Endothelial cell of umbilical vein (primary cell): Measurements from ENCODE around the gene DNAJC18. TPM values are rescaled to one million over a fixed set of nuclear protein-coding genes. Genes with fewer than 3 reads are reported as not detected.

Experiments
- BruUV-seq: library from RNA; stranded (reverse); fragments of 400-500 nt; replicated peaks from 2 replicates; lab custom pipeline; 2021; lab: Mats Ljungman, UMichigan
- CTCF ChIA-PET: fragments of 300-600, 350-600 bp; sonication (Branson Sonifier 250); formaldehyde crosslinking; loops from one replicate; lab custom pipeline; 2021; ENCODE audit warnings: antibody characterized with exemption, inconsistent platforms; lab: Charles Lee
- POLR2A ChIA-PET: fragments of 300-600, 350-600 bp; sonication (Branson Sonifier 250); formaldehyde crosslinking; loops from one replicate; lab custom pipeline; 2021; ENCODE audit warnings: antibody characterized with exemption, inconsistent platforms; lab: Charles Lee
- DNase-seq: peaks from one replicate; pipeline ENCODE4 v3.0.0-alpha.2; 2011; ENCODE audit warnings: low read depth, low spot score
- FAIRE-seq: peaks from 2 replicates; lab custom pipeline; 2011; peaks lifted over from hg19 to GRCh38; lab: Jason Lieb, UNC
- H2AFZ ChIP-seq: 2 replicates; pipeline ENCODE4 v1.6.0; 2012; ENCODE audit warnings: low read depth, low read length, control low read depth, inconsistent platforms
- H3K27ac ChIP-seq: 2 replicates; pipeline ENCODE4 v1.5.1; 2011; ENCODE audit warnings: low read depth, mild to moderate bottlenecking, control low read depth, low read length, moderate library complexity; ENCODE audit not compliant: insufficient read depth
- H3K27me3 ChIP-seq, 2 experiments: 2 replicates each; pipeline versions ENCODE4 v1.6.0 to v1.6.1; 2011; ENCODE audit warnings: low read length in 2 of 2, mixed read lengths in 1 of 2; ENCODE audit not compliant: control insufficient read depth in 2 of 2, insufficient read depth in 2 of 2
- H3K36me3 ChIP-seq, 2 experiments: 2 replicates in 1 of 2; 3 replicates in 1 of 2; pipeline ENCODE4 v1.5.1; 2011; ENCODE audit warnings: low read length in 2 of 2, mild to moderate bottlenecking in 1 of 2, moderate library complexity in 1 of 2; ENCODE audit not compliant: control insufficient read depth in 2 of 2, insufficient read depth in 2 of 2; ENCODE audit errors: extremely low read depth in 1 of 2
- H3K4me1 ChIP-seq: 3 replicates; pipeline ENCODE4 v1.5.1; 2011; ENCODE audit warnings: mild to moderate bottlenecking, low read length; ENCODE audit not compliant: control insufficient read depth, insufficient read depth; ENCODE audit errors: extremely low read depth
- H3K4me2 ChIP-seq: 2 replicates; pipeline ENCODE4 v1.6.1; 2011; ENCODE audit warnings: low read length, control low read depth, mixed read lengths; ENCODE audit not compliant: insufficient read depth
- H3K4me3 ChIP-seq, 3 experiments: fragments of 200-600 bp in 1 of 3; sonication (generic), shearing (Covaris generic) in 1 of 3; replicated peaks in 1 of 3; 2 replicates each; pipeline ENCODE4 v1.5.1; 2011 to 2016; ENCODE audit warnings: control low read depth in 3 of 3, low read length in 3 of 3, mild to moderate bottlenecking in 2 of 3, inconsistent platforms in 1 of 3, low read depth in 1 of 3, moderate library complexity in 1 of 3; ENCODE audit not compliant: insufficient read depth in 1 of 3
- H3K79me2 ChIP-seq: 2 replicates; pipeline ENCODE4 v1.6.0; 2012; ENCODE audit warnings: low read length, inconsistent platforms; ENCODE audit not compliant: control insufficient read depth, insufficient read depth
- H3K9ac ChIP-seq: replicated peaks from 2 replicates; pipeline ENCODE3; 2011; ENCODE audit warnings: low read length, control low read depth; ENCODE audit not compliant: insufficient read depth; ENCODE audit errors: extremely low read depth
- H3K9me1 ChIP-seq: replicated peaks from 3 replicates; pipeline ENCODE4 v1.6.0; 2011; ENCODE audit warnings: mild to moderate bottlenecking, low read length; ENCODE audit not compliant: control insufficient read depth, insufficient read depth; ENCODE audit errors: extremely low read depth
- H3K9me3 ChIP-seq: replicated peaks from 2 replicates; pipeline ENCODE4 v1.5.1; 2012; ENCODE audit warnings: low read length, inconsistent platforms; ENCODE audit not compliant: control insufficient read depth, insufficient read depth
- H4K20me1 ChIP-seq: replicated peaks from 2 replicates; pipeline ENCODE3; 2011; ENCODE audit warnings: mild to moderate bottlenecking, low read length; ENCODE audit not compliant: control insufficient read depth, insufficient read depth; ENCODE audit errors: extremely low read depth
- CTCF ChIP-seq, 2 donors: IDR thresholded peaks; 1 replicate in 1 of 2; 2 replicates in 1 of 2; pipeline ENCODE4 v1.5.1; 2011; ENCODE audit warnings: low read length in 2 of 2, mild to moderate bottlenecking in 2 of 2, moderate library complexity in 2 of 2, control low read depth in 1 of 2, inconsistent platforms in 1 of 2, low read depth in 1 of 2; ENCODE audit not compliant: insufficient read depth in 1 of 2; ENCODE audit errors: extremely low read depth in 1 of 2
- EZH2 ChIP-seq: IDR thresholded peaks from 2 replicates; pipeline ENCODE4 v1.6.1; 2012; ENCODE audit warnings: borderline replicate concordance, low read depth, mild to moderate bottlenecking, moderate library complexity, low read length, inconsistent platforms; ENCODE audit not compliant: severe bottlenecking
- FOS ChIP-seq: IDR thresholded peaks from 2 replicates; pipeline ENCODE4 v1.6.1; 2011; ENCODE audit warnings: mild to moderate bottlenecking, low read length, moderate library complexity, borderline replicate concordance; ENCODE audit not compliant: insufficient read depth
- GATA2 ChIP-seq: IDR thresholded peaks from 2 replicates; pipeline ENCODE4 v1.7.0; 2011; ENCODE audit warnings: low read depth, mild to moderate bottlenecking, moderate library complexity, mixed read lengths, low read length; ENCODE audit not compliant: insufficient read length, insufficient read depth
- JUN ChIP-seq: IDR thresholded peaks from 2 replicates; pipeline ENCODE4 v1.6.1; 2011; ENCODE audit warnings: borderline replicate concordance, low read depth; ENCODE audit not compliant: insufficient read length, insufficient read depth
- MAX ChIP-seq: IDR thresholded peaks from 2 replicates; pipeline ENCODE4 v1.6.1; 2011; ENCODE audit not compliant: insufficient read depth, insufficient read length
- MYC ChIP-seq: IDR thresholded peaks from one replicate; pipeline ENCODE4 v1.6.1; 2011; ENCODE audit warnings: mild to moderate bottlenecking, low read depth, low read length
- POLR2A ChIP-seq: IDR thresholded peaks from 2 replicates; pipeline ENCODE4 v1.6.1; 2012; ENCODE audit warnings: low read depth, mild to moderate bottlenecking, control low read depth, low read length
- POLR2AphosphoS5 ChIP-seq: IDR thresholded peaks from 2 replicates; pipeline ENCODE4 v1.6.1; 2012; ENCODE audit warnings: low read depth, mild to moderate bottlenecking, control low read depth, low read length, moderate library complexity; ENCODE audit not compliant: insufficient read depth
- dilution Hi-C: fragments of 300-500 bp; cut with MboI; formaldehyde crosslinking; loops from one replicate; pipeline ENCODE4 v1.15.0; 2019; ENCODE audit warnings: low sequenced_read_pairs; ENCODE audit not compliant: extremely low pct_ligation_motif_present
- intact Hi-C: fragments of 100-400 bp; cut with micrococcal nuclease; formaldehyde crosslinking; loops from one replicate; pipeline ENCODE4 v1.10.0; 2022
- polyA plus RNA-seq, 4 experiments: library from polyadenylated mRNA; depleted of rRNA in 3 of 4; stranded (reverse) in 3 of 4; unstranded in 1 of 4; fragments of >200 nt; gene quantifications; 2 replicates each; pipeline versions ENCODE4 v1.2.1 to v1.2.3, GENCODE V29; 2011 to 2012; ENCODE audit warnings: missing spikeins in 1 of 4
- total RNA-seq: library from RNA; stranded (reverse); gene quantifications from 2 replicates; pipeline ENCODE4 v1.2.3, GENCODE V29; 2021

Gene DNAJC18
- total and polyA plus RNA-seq, 2 donors (not counting 3 experiments of a cell fraction or from before 2014, with no cell fraction given), result 23.2 to 52.6 TPM

GRCh38 chr5:139407517-139407916 is 31.8 kb downstream of the DNAJC18 start:
- CTCF ChIA-PET, result interaction anchor here (1.6 kb wide), 1 partner anchor 11 kb away, joined by 3 read pairs; no protein-coding TSS in a partner anchor
- BruUV-seq, result no TSS peak
- intact Hi-C loops, result loop anchor here (10.0 kb wide), 1 partner anchor 213 kb away; the partner anchor contains the start of gene SIL1

More at GRCh38 chr5:139407517-139407916, 31.8 kb downstream of the DNAJC18 start:
- no peak for FAIRE-seq
- DNase-seq, result no peak
- H3K4me1 ChIP-seq, result peaks cover 14% of the 10 kb centered on the region
- H2AFZ ChIP-seq, result no peak overlapping the region
- H3K27me3 ChIP-seq, result no peaks in the 10 kb centered on the region
- POLR2A ChIA-PET, result no interaction called here
- H3K36me3 ChIP-seq, result no peaks in the 10 kb centered on the region
- H3K4me2 ChIP-seq, result no peak overlapping the region
- no peak overlapping the region for H3K4me3 ChIP-seq
- no peaks in the 10 kb centered on the region for H3K9me3 ChIP-seq
- no peaks in the 10 kb centered on the region for H4K20me1 ChIP-seq
- H3K9me1 ChIP-seq, result no peaks in the 10 kb centered on the region
- dilution Hi-C loops, result no loop called here
- no peak for TF ChIP-seq POLR2AphosphoS5
- TF ChIP-seq JUN, result no peak
- no peak for TF ChIP-seq CTCF (IDR thresholded peaks at IDR 0.05; ENCODE audit: extremely low read depth in 1 of 2, insufficient read depth in 1 of 2, low read depth in 1 of 2, low read length in 2 of 2)
- TF ChIP-seq MYC, result no peak
- no peak for TF ChIP-seq EZH2
- TF ChIP-seq GATA2, result no peak
- TF ChIP-seq MAX, result no peak
- no peak for TF ChIP-seq FOS
- no peak for TF ChIP-seq POLR2A
- H3K9ac ChIP-seq, result no peak overlapping the region
- no peaks in the 10 kb centered on the region for H3K79me2 ChIP-seq
- no peak overlapping the region for H3K27ac ChIP-seq
